HG03196 (cell line): ENCODE results near the gene PEX14.

ENCODE experiments used
- ATAC-seq: cut with Tn5 transposase; IDR thresholded peaks from one replicate; pipeline ENCODE4 v1.9.1; 2021; ENCODE audit not compliant: unreplicated experiment

Gene PEX14

DNA sequence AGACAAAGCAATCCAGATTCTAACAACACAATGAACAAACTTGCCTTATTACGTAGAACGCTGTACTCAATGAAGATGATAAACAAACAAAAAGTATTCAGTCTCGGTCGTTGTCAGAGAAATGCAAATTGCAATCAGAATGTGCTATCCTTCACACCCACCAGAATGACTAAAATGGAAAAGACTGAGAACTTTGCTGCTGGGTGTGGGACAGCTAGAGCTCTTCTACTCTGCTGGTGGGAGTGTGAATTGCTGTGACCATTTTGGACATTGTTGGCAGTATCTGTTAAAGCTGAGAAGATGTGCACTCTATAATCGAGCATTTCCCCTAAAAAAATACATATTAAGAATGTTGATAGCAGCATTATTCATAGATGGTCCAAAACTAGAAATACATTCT lies 111.4 kb downstream of the PEX14 start:
- no peak for ATAC-seq

DNA sequence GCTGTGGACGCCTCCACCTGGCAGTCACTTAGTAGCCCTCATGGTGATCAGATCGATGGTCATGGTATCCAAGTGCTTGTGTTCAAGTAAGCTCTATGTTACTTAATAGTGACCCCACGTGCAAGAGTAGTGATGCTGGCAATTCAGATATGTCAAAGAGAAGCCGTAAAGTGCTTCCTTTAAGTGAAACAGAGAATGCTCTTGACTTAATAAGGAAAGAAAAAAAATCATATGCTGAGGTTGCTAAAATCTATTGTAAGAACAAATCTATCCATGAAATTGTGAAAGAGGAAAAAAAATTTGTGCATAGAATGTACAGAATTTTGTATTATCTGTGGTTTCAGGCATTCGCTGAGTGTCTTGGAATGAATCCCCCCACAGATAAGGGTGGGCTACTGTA lies 113.9 kb downstream of the PEX14 start:
- ATAC-seq: no peak

DNA sequence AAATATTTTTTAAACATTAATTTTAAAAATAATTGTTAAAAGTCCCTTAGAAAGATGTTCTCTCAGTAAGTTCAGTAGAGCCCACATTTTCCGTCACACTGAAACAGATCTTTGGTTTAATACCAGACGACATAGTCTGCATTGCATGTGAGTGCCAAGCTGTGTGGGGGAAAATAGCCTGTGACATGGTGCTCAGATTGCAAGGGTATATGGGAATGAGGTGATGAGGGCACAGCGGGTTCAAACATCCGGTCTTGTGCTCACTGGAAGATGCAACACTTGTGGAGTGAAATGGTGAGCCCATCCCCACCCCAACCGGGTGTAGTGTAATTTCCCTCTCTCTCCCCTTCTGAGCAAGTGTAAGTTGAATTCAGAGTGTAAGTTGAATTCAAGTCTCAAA lies 114.3 kb downstream of the PEX14 start:
- no peak for ATAC-seq

DNA sequence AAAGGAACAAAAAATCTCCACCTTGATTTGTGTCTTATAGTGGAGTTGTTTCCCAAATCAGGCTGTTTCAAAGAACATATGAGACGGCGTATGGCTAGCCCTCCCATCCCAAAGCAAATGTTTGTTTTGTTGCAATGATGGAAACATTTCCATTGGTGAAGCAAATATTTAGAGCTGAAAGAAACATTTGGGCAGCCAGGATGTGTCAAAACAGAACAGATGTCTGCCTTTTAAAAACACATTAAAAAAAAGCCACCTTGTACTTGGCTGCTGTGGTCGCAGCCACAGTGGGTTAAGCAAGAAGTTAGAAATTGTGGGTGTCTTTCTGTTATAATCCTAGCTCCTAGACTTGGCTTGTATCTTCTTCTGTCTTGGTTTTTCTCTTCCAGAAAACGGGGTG lies 116.3 kb downstream of the PEX14 start:
- no peak for ATAC-seq

DNA sequence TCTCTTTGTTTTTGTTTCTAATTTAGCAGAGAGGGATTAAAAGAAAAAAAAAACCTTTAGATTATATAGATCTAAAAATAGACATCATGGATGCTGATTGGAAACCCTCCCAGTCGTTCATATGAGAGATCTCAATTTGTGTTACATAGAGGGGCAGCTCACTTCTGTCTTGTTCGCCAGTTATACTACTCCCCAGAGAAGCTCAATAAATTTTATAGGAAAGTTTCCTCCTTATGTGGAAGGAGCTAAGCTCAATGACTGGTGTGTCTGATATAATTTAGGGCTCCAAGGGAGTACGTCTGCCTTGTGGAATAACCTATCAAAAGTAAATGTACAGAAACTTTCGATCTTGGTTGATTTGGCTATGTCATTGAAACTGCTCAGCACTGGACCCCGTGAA lies 117.6 kb downstream of the PEX14 start:
- ATAC-seq: no peak

DNA sequence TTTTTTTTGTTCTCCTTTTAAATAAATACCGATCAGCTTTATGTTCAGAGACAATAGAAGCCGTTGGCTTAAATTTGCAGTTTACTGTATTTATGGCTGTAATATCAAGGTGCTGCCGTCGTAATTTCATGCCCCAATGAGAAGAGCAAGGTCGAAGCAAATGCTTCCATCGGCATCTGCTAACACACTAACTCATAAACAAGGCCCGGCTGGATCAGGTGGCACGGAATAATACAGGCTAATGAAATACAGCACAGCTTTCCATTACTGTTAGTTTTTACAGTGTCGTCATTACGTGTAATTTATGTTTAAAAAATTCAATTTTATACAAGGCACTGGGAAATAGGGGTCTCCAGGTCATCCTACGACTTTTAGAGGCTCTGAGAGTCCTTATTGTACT lies 119.0 kb downstream of the PEX14 start:
- ATAC-seq: no peak

DNA sequence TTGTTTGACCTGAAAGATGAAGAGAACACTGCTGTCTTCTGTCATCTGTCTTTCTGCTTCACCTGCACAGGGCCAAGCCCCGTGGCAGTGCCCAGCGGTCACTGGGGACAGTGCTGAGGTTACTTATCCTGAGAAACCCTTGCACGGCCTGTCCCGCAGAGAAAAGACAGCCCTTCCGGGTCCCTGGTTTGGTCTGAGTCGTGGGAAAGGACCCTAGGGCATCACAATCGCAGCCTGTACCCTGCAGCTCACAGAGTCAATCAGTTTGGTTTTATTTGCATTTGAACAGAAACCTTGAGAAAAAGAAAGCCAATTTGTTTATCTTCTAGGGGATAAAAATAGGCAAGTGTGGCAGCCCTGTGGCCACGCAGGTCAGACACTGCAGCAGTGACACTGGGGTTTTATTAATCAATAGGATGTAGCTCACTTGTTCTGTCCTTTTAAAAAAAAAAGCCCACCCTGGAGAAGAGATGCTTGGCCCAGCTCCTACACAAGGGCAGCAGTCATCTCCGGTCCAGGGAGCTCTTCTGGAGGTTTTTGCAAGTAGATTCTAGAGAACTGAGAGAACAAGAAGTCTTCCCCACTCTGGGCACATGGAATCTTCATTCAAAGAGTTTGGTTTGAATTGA lies 120.0 kb downstream of the PEX14 start:
- no peak for ATAC-seq

DNA sequence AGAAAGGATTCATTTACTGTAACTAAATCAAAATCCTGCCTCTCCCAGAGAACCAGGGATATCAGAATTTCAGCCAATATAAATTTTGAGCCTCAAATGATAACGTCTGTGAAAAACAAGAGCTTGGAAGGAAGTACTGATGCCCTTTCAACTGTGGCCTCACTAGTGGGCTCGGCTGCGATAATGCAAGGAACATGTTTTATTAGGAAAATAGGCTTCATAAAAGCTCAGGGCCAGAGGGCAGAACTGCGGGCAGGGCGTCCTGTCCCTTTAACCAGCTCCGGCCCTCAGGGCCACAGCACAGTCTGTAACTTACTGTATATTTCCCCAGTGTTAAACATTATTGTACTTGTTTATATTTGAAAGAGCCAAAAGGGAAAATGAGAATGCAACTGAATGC lies 122.0 kb downstream of the PEX14 start:
- ATAC-seq: no peak

DNA sequence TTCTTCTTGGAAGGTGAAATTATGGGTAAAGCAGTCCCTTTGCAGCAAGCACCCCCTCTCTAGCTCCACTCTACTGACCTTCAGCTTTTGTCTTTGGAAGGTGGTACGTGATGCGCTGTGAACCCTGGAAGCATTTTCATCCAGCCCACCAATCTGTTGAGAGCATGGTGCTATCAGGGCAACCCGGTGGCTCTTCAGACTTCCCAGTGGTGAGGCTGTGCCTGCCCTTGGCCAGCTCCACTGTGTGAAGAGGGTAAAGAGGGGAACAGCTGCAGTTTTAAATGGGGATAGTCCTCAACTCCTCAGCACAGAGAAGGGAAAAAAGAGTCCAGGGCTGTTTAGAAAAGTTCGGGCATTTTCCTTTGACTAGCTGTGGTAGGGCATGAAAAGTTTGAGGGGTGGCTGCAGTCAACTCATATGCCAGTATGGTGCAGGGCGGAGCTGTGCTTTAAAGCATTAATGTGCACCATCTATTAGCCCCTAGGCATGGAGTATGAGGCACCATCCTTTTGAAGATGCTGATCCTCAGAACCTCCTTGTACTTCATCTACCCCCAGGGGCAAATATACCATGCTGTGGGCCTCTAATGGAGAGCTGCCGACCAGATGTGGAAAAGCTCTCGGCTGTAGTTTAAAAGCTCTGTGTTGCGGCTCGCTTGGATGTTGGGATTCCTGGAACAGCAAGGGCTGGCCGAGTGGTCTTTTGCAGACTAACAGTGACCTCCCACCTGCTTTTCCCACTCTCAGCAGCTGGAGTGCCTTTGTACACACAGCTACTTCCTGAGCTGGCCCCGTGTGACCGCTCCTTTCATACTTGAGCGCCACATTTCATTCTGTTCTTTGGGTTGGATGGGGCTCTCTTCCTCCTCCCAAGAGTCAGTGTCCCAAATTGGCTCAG lies 123.0 kb downstream of the PEX14 start:
- no peak for ATAC-seq

DNA sequence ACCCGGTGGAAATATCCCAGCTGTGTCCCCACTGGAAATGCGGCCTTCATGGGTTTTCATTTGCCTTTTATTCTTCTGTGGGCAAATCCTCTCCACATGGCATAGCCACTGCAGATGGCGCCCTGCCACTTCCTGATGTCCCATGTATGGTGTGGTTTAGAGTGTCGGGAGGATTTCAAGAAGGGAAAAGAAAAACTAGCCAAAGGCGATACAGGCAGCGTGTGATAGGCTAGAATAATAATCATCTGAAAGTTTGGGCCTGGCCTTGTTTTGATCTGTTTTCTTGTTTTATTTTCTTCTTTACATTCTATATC lies 123.6 kb downstream of the PEX14 start:
- no peak for ATAC-seq

DNA sequence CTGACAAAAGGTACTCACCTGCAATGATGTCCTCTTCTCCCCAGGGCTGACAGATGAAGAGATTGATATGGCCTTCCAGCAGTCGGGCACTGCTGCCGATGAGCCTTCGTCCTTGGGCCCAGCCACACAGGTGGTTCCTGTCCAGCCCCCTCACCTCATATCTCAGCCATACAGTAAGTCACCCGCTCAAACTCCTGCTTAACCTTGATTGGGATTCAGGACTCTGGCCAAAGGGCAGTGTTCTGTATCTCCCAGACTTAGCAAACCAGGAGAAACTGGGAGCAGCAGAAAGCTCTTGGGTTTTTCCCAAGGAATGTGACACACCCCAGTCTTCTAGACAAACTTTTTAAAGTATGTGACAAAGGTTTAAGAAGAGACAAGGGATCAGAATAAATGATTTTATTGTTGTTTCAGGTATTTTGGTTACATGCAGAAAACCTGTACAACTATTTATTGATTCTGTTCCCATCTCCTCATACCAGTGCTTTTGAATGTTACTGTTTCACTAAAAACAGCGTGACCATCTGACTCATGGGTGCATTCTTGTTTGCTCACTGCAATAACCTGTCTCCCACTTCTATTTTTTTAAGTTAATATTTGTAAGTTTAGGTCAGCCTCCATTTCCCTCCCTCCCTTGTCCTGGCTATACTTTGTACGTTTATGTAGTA lies 124.6 kb downstream of the PEX14 start:
- ATAC-seq: no peak

DNA sequence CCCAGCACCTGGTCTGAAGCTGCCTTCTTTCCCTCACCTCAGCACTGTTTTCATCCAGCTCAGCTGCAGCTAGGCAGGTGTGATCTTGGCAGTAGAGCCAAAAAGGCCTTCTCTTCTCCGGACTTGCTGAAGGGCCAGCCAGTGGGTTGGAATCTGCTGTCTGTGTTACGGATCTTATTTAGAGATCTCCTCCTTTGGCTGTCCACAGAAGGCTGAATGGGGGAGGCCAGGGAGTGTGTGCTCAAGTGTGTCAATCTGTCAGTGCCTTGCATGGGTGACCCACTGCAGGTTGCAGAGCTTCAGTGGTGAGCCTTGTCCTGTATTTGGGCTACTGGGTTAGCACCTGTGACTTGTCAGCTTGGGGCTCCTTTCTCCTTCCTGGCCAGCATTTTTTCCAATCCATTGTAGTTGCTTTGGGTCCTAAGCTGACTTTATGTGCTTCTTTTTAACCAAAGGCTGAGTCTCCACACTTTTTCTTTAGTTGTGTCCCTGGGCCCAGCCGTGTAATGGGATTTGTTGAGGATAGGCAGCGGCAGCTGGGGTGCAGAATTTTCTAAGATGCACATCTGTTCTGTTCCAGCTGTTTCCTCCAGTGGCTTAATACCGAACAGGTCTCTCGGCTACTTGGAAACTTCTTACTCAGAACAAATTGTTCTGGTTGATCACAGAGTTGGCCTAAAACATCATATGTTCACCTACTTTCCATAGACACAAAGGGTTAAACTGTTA lies 126.8 kb downstream of the PEX14 start:
- no peak for ATAC-seq

DNA sequence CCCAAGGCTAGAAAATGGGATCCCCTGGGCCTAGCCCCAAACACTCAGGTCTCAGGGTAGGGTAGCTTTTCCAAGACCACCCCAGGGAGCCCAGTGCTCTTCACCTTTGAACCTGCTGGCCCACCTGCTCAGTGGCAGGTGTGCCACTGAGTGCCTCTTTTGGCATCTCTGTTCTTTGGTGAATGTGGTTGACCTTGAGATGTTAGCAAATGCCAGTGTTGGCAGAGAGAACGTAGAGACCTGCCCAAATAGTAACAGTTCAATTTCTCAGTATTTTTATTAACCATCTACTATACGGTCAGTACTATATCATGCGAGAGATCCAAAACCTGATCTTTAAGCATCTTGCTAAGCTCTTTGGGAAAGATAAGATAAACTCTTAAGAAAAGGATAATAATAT lies 128.2 kb downstream of the PEX14 start:
- no peak for ATAC-seq

DNA sequence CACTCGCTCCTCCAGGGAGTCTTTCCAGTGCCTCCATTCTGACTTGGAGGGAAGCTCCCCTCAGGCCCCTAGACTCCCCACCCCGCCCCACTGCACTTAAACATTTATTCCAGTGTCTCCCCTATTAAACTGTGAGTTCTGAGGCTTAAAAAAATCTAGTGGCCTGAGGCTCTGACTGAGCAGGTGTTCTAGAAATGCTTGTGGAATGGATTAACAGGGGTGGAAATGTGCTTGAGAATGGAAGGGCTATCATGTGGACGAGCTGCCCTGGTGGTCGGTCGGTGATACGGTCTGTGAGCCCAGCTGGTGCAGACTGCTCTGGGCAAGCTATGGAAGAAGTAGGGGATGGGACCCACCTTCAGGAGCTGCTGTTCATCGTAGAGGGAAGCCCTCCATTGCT lies 130.2 kb downstream of the PEX14 start:
- no peak for ATAC-seq

DNA sequence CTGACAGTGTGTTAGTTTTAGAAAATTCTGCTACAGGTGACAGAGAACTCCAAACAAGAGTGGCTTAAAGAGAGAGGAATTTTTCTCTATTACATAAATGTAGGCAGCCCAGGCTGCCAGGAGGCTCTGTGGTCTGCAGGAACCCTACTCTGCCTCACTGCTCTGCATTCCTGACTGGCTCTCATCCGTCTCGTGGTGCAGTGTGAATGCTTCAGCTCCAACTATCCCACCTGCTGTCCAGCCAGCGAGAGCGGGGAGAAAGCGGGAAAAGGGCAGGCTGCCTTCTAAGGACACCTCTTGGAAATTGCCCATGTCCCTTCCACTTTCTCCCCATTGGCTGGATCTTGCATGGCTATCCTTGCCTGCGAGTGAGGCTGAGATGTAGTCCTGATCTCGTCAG lies 131.3 kb downstream of the PEX14 start:
- ATAC-seq: no peak

DNA sequence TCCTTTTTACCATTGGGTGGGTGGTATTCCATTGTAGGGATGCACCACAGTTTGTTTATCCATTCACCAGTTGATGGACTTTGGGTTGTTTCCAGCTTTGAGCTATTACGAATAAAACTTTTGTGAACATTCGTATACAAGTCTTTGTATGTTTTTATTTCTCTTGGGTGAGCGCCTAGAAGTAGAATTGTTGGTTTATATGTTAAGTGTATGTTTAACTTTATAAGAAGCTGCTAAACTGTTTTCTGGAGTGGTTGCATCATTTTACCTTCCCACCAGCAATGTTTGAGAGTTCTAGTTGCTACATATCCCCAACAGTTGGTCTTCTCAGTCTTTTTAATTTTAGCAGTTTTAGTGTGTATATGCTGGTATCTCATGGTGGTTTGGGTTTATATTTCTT lies 132.5 kb downstream of the PEX14 start:
- ATAC-seq: no peak

DNA sequence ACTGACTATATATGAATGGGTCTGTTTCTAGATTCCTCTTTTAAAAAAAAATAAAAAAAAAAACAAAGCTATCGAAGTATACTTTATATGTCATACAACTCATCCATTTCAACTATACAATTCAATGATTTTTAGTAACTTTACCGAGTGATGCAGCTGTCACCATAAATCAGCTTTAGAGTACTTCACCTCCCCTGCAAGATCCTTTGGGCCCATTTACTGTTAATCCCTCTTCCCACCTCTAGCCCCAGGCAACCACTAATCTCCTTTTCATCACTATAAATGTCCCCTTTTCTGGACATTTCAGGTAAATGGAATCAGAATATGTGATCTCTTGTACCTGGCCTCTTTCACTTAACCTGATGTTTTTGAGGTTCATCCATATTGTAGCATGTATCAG lies 133.9 kb downstream of the PEX14 start:
- ATAC-seq: no peak

DNA sequence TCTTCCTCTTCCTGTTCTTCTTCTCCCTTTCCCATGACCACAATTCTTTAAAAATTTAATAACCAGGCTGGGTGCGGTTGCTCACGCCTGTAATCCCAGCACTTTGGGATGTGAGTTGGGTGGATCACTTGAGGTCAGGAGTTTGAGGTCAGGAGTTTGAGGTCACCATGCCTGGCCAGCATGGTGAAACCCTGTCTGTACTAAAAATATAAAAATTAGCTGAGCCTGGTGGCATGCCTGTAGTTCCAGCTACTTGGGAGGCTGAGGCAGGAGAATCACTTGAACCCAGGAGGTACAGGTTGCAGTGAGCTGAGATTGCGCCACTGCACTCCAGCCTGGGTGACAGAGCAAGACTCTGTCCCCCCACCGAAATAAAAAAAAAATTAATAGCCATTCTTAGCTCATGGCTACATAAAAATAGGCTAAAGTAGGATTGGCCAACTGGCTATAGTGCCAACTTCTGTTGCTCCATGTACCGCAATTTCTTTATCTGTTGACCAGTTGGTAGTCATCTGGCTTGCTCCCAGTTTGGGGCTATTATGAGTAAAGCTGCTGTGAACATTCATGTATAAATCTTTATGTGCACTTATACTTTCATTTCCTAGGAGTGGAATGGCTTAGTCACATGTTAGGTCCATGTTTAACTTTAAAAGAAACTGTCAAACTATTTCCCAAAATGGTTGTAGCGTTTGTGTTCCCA lies 136.3 kb downstream of the PEX14 start:
- no peak for ATAC-seq

DNA sequence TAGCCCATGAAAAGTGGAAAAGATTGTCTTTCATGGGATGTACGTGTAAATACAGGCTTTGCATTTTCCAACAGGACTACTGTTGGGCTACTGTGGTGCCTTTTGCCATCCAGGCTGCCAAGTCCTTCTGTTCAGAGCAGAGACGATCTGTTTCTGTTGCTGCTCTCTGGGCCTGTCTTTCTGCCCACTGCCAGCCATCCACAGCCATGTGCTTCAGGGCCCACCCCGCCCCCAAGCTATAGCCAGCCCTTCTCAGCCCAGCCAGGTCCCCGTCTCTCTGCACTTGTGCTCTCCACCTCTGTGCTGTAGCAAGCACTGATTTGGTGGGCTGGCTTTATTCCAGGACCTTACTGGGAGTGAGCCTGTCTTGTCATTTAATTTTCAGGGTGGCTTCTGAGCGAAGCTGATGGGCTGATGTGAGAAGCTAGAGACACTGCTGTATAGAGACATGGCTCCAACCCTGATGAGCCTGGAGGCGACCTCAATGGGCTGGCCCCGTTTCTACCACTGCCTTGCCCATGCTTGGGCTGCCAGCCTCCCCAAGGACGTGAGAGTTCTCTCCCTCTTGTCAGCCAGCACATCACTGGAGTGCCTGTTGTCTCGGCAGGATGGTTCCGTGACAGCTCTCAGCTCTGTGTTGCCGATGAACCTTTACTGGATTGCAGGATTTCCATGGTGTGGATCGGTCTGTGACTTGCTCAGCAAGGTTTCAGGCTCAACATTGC lies 137.8 kb downstream of the PEX14 start:
- no peak for ATAC-seq

DNA sequence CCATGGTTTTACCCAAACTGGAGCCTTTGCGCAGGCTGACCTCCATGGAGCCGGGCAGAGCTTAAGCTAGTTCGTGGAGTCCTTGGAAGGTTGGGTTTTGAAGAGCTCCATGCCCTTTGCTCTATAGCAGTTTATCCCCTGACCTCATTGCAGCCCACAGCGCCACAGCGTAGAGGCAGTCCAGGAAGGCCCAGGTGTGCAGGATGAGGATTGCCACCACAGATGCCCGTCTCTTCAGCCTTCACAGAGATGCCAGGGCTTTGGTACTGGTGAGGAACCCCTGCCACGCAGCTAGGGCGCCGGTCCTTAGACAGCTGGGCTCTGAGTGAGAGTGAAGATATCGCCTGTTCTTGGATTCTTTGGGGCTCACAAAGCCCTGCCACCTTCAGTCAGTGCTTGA lies 138.6 kb downstream of the PEX14 start:
- ATAC-seq: no peak
